ENCODE measurements around the gene CYSLTR2.

The CYSLTR2 gene

DNA sequence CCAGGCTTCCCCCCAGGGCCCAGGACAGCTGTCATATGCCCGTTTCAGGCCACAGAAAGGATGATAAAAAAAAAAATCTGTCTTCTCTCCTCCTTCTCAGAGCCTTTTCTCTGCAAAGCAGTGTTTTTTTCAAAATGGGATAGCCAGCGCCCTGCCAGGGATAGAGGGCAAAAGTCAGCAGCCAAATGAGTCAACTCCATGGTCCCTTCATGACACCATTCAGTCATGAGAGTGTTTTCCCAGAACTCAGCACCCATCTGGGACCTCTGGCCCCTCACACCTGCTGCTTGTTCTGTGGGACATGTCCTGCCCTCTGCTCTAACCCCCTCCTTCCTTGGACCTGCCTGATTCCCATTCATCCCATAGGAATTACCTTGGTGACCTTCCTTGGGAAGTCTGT lies 95.0 kb downstream of the CYSLTR2 start:
- no peak for DNase-seq

DNA sequence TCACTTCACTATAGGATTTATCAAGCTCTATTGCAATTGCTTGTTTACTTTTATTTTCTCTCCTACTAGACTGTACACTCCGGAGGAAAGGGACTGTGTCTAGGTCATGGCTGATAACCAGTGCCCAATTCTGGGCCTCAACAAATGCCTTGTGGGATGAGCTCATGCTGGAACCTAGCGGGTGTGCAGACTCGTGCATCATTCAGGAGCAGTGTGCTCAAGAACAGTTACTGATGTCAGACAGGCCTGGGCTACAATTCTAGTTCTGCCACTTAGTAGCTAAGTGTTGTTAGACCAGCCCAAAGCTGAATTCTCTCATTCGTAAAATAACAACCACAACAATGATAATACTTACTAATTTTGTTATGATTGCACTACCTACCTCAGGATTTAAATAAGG lies 95.4 kb downstream of the CYSLTR2 start:
- DNase-seq = no peak

DNA sequence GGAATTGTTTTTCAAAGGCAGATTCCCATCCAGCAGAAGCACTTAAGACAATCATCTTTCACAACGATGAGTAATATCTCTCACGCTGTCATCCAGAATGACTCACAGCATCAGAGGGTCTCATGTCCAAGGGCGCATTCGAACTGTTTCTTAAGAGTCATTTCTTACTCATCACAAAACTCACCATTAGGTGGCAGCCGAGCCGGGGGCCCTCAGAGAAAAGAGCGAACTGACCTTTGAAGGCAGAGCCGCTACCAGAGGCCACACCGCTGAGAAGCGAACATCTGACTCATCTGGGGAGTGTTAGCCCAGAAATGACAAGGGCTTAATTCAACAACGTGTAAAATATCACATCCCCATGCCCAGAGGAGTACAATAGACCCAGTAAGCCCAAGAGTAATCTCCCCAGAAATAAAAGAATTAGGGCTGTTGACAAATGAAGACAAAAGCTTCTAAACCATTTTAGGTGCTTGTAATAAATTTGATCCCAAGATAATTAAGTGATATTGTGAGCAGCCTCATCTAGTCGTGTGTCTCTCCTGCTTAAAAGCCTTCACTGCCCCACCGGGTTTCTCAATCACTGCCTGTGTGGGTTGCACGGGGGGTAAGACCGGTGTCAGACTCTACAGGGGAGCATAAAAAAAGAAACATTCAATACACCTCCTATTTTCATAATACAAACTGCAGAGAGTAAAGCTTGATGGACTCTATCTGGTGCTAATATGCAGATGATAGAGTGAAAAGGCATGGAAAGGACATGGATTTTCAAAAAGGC lies 96.2 kb downstream of the CYSLTR2 start:
- no peak for DNase-seq

DNA sequence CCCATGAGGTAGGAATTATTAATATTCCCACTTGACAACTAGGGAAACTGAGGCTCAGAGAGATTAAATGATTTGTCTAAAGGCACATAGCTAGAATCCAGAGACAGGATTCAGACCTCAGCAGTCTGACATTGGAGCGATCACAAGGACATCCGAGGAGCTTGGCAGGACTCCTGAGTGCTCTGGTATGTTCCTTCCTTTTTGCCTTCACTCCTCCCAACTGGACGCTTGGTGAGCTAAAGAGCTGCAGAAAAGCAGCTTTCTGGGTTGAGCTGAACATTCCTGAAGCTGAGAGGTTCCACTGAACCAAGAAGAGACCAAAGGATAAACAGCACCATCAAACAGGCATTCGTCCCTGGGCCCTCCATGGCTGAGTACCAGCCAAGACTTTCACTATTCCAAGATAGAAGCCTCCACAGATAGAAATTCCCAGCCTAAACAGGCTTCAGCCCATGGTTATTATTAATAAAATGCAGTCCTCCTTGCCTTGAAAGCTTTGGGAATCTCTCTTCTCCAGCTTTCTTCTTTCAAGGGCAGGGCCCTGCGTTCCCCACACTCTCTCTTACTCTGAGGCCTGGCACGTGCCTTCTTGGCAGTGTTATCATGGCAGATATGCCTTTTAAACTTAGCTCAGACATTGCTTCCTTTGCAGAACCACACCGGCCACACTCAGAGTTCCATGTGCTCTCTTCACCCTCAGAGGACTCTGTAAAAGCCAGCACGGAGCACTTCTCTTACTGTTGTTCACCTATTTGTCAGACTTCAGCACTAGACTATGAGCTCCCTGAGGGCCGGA lies 97.1 kb downstream of the CYSLTR2 start:
- no peak for DNase-seq

DNA sequence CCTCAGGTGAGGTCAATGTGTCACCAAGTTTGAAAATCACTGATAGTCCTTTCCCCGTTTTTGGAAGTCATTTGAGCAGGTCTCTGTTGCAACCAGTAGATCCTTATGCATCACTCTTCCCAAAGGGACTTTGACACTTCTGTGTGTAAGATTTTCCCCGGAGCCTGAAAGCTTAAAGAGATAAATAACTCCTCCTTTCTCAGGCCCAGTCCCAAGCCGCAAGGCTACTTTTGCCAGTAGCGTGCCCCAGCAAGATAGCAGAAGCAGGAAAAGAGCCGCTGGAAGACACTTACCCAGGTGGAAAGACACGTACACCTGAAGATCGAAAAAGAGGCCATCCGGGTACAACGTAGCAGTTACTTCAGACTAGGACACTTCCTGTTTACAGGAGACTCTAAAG lies 106.9 kb downstream of the CYSLTR2 start:
- DNase-seq = no peak

All from NCI-H187 (cell line).